HepG2 (cell line): ENCODE data around the gene DHRS12. TPM values are rescaled to one million over a fixed set of nuclear protein-coding genes. Genes with fewer than 3 reads are reported as not detected.

ENCODE experiments used
- ATAC-seq: fragments of 200-7000 bp; cut with Tn5 transposase; 3 replicates; pipeline ENCODE4 v1.9.1; 2020; ENCODE audit warnings: mild to moderate bottlenecking, moderate library complexity
- BruUV-seq: library from RNA; stranded (reverse); fragments of 400-500 nt; replicated peaks from 2 replicates; lab custom pipeline; 2021; lab: Mats Ljungman, UMichigan
- CTCF ChIA-PET: fragments of 300-600 bp; formaldehyde crosslinking; extraction: SDS; loops from one replicate; lab custom pipeline; 2021; ENCODE audit warnings: low total read pairs, inconsistent platforms, low intra/inter-chr PET ratio; lab: Yijun Ruan, JAX
- POLR2A ChIA-PET: fragments of 350-600 bp; sonication (Branson Sonifier 250); formaldehyde crosslinking; loops from one replicate; lab custom pipeline; 2020; ENCODE audit warnings: antibody characterized with exemption, inconsistent platforms; lab: Yijun Ruan, JAX
- DNase-seq: peaks from one replicate; pipeline ENCODE4 v3.0.0-alpha.2; 2015; ENCODE audit warnings: low spot score
- FAIRE-seq: peaks from 3 replicates; lab custom pipeline; 2011; peaks lifted over from hg19 to GRCh38; lab: Jason Lieb, UNC
- H2AFZ ChIP-seq: one replicate; pipeline ENCODE4 v1.6.1; 2011; ENCODE audit warnings: low read length, inconsistent platforms
- H3K27ac ChIP-seq: fragments of 300-600 bp; 3 replicates; pipeline ENCODE4 v1.8.0; 2011; ENCODE audit warnings: mixed run types, mild to moderate bottlenecking, mixed read lengths, low read length, inconsistent platforms; ENCODE audit not compliant: insufficient read depth; ENCODE audit errors: extremely low read length
- H3K27me3 ChIP-seq, 2 experiments: fragments of 200-600 bp in 1 of 2; 2 replicates in 1 of 2; 3 replicates in 1 of 2; pipeline versions ENCODE4 v1.6.0 to v1.8.0; 2011; ENCODE audit warnings: low read length in 2 of 2, mild to moderate bottlenecking in 2 of 2, moderate library complexity in 2 of 2, inconsistent platforms in 1 of 2; ENCODE audit not compliant: insufficient read depth in 2 of 2, control insufficient read depth in 1 of 2
- H3K36me3 ChIP-seq, 2 experiments: fragments of 200-600 bp in 1 of 2; replicated peaks in 1 of 2; 2 replicates in 1 of 2; 3 replicates in 1 of 2; pipeline versions ENCODE4 v1.5.1 to v1.8.0; 2011; ENCODE audit warnings: low read length in 2 of 2, inconsistent platforms in 1 of 2; ENCODE audit not compliant: insufficient read depth in 2 of 2, control insufficient read depth in 1 of 2
- H3K4me1 ChIP-seq: 2 replicates; pipeline ENCODE4 v1.5.1; 2012; ENCODE audit warnings: low read length, inconsistent platforms; ENCODE audit not compliant: insufficient read depth
- H3K4me2 ChIP-seq: 2 replicates; pipeline ENCODE4 v1.6.0; 2011; ENCODE audit warnings: low read depth, low read length, inconsistent platforms
- H3K4me3 ChIP-seq, 3 experiments: fragments of 200-600 bp in 1 of 3; sonication (generic), shearing (Covaris generic) in 1 of 3; replicated peaks in 1 of 3; 2 replicates each; pipeline ENCODE4 v1.5.1; 2011 to 2016; ENCODE audit warnings: low read length in 3 of 3, inconsistent platforms in 2 of 3, low read depth in 2 of 3, mild to moderate bottlenecking in 2 of 3, control low read depth in 1 of 3, mixed read lengths in 1 of 3; ENCODE audit not compliant: insufficient read depth in 1 of 3
- H3K79me2 ChIP-seq: one replicate; pipeline ENCODE4 v1.6.1; 2011; ENCODE audit warnings: low read length, inconsistent platforms; ENCODE audit not compliant: insufficient read depth
- H3K9ac ChIP-seq: 2 replicates; pipeline ENCODE4 v1.6.0; 2011; ENCODE audit warnings: mild to moderate bottlenecking, low read depth, low read length, inconsistent platforms; ENCODE audit not compliant: insufficient read depth
- H3K9me3 ChIP-seq: 2 replicates; pipeline ENCODE4 v1.5.1; 2012; ENCODE audit warnings: mild to moderate bottlenecking, low read length
- H4K20me1 ChIP-seq: 2 replicates; pipeline ENCODE4 v1.6.0; 2011; ENCODE audit warnings: inconsistent platforms, mild to moderate bottlenecking, low read length, moderate library complexity; ENCODE audit not compliant: insufficient read depth
- BATF2 ChIP-seq: sonication (generic); formaldehyde crosslinking; IDR thresholded peaks from 2 replicates; pipeline ENCODE4 v1.8.0; 2022; ENCODE audit warnings: mild to moderate bottlenecking, missing genetic modification reagents, moderate library complexity
- GATAD1 ChIP-seq: IDR thresholded peaks from 2 replicates; pipeline ENCODE4 v1.6.1; 2016; ENCODE audit warnings: missing genetic modification reagents, missing compliant biosample characterization
- HDAC1 ChIP-seq: sonication (generic); formaldehyde crosslinking; IDR thresholded peaks from 2 replicates; pipeline ENCODE4 v1.5.1; 2020; ENCODE audit warnings: mild to moderate bottlenecking, missing genetic modification reagents
- HHEX ChIP-seq: IDR thresholded peaks from 2 replicates; pipeline ENCODE4 v1.6.1; 2016; ENCODE audit warnings: control low read depth
- IRX3 ChIP-seq: sonication (generic); formaldehyde crosslinking; IDR thresholded peaks from 2 replicates; pipeline ENCODE4 v1.8.1; 2023; ENCODE audit warnings: mild to moderate bottlenecking, low read depth, missing genetic modification reagents, borderline replicate concordance
- NFAT5 ChIP-seq: sonication (generic); formaldehyde crosslinking; IDR thresholded peaks from 2 replicates; pipeline ENCODE4 v1.4.0; 2020; ENCODE audit warnings: missing genetic modification reagents
- TCF12 ChIP-seq, 2 experiments: fragments of 450-650 bp in 1 of 2; sonication (generic) in 1 of 2; formaldehyde crosslinking in 1 of 2; IDR thresholded peaks; 2 replicates each; pipeline versions ENCODE4 v1.6.1 to v1.8.0; 2017 to 2022; ENCODE audit warnings: antibody characterized with exemption in 1 of 2, mild to moderate bottlenecking in 1 of 2, missing genetic modification reagents in 1 of 2, moderate library complexity in 1 of 2
- TRIM22 ChIP-seq: fragments of 450-650 bp; IDR thresholded peaks from 2 replicates; pipeline ENCODE4 v1.6.1; 2017
- ZNF224 ChIP-seq: sonication (generic); formaldehyde crosslinking; IDR thresholded peaks from 2 replicates; pipeline ENCODE4 v1.5.0; 2020; ENCODE audit warnings: mild to moderate bottlenecking, missing genetic modification reagents
- ZNF891 ChIP-seq: sonication (generic); formaldehyde crosslinking; IDR thresholded peaks from 2 replicates; pipeline ENCODE4 v1.5.0; 2020; ENCODE audit warnings: mild to moderate bottlenecking, missing genetic modification reagents
- WGBS: methylation state at CpG from one replicate; pipeline ENCODE4 v1.1.6; 2017; ENCODE audit warnings: low lambda C conversion rate; 5-methylcytosine and 5-hydroxymethylcytosine counted together
- in situ Hi-C: cut with HindIII; loops from 2 replicates; pipeline ENCODE4 v1.10.0; 2017; ENCODE audit warnings: low pct_unique_long_range_greater_than_20kb; ENCODE audit not compliant: extremely low pct_ligation_motif_present
- intact Hi-C: fragments of 100-400 bp; cut with micrococcal nuclease; formaldehyde crosslinking; loops from one replicate; pipeline ENCODE4 v1.10.0; 2022; ENCODE audit not compliant: unreplicated experiment
- polyA plus RNA-seq, 8 experiments: library from polyadenylated mRNA; depleted of rRNA in 3 of 8; stranded (reverse) in 7 of 8; unstranded in 1 of 8; fragments of >200 nt; fragmentation: Illumina TruSeq in 4 of 8; extraction: Trizol in 4 of 8; gene quantifications; 2 replicates each; pipeline versions ENCODE4 v1.2.1 to v1.2.3, GENCODE V29; 2011 to 2016; ENCODE audit warnings: low read depth in 4 of 8, missing spikeins in 1 of 8, mixed read lengths in 1 of 8; ENCODE audit not compliant: insufficient read depth in 1 of 8
- total RNA-seq, 5 experiments: library from RNA; depleted of rRNA; stranded (reverse); fragments of >200 nt; fragmentation: Illumina TruSeq; extraction: Trizol; gene quantifications; 2 replicates each; pipeline ENCODE4 v1.2.3, GENCODE V29; 2016; ENCODE audit warnings: low read depth in 1 of 5

DHRS12 gene
- total and polyA plus RNA-seq, 2 of the 13 experiments (the other 11 are each of a cell fraction or from before 2014, with no cell fraction given) = 7.2 to 8.4 TPM

- intact Hi-C loops = no loop called here
- Histone ChIP-seq H3K9ac (no peak overlapping the region), H3K27ac (no peak overlapping the region), H3K9me3 (no peaks in the 10 kb centered on the region), H4K20me1 (no peaks in the 10 kb centered on the region), H3K4me3 (no peak overlapping the region), H3K4me2 (no peak overlapping the region), H3K4me1 (peaks cover 9% of the 10 kb centered on the region), H3K27me3 (no peaks in the 10 kb centered on the region), H2AFZ (no peak overlapping the region), H3K79me2 (no peaks in the 10 kb centered on the region), H3K36me3 (no peaks in the 10 kb centered on the region)
- FAIRE-seq (no peak), ATAC-seq (no peak), DNase-seq (no peak)
- POLR2A ChIA-PET = no interaction called here
- in situ Hi-C loops = no loop called here
- no peak for TF ChIP-seq IRX3 (CRISPR knock-in tag)
- TF ChIP-seq NFAT5 (CRISPR knock-in tag) = no peak
- no peak for TF ChIP-seq HHEX (CRISPR knock-in tag)
- no peak for TF ChIP-seq HDAC1 (CRISPR knock-in tag)
- no peak for TF ChIP-seq ZNF891 (CRISPR knock-in tag)
- no peak for TF ChIP-seq BATF2 (CRISPR knock-in tag)
- TF ChIP-seq TRIM22 = no peak
- no peak for TF ChIP-seq ZNF224 (CRISPR knock-in tag)
- TF ChIP-seq GATAD1 = no peak
- no peak for TF ChIP-seq TCF12 (IDR thresholded peaks at IDR 0.05)
- TF ChIP-seq TCF12 (CRISPR knock-in tag; IDR thresholded peaks at IDR 0.05) = no peak
- CTCF ChIA-PET = no interaction called here
- no TSS peak for BruUV-seq
- 59% methylated on average over 4 of the region's 4 CpGs for WGBS
Observed at GRCh38 chr13:51820016-51820597, 16.1 kb upstream of the DHRS12 start.
